Ecto neural progenitor cell (in vitro differentiated cells): ENCODE data around the gene SLC16A10.
"Not testable (repeated sequence)": the region's sequence is repeated elsewhere in the genome, so short reads cannot be mapped to it uniquely, and the experiment has no call there.

Experiments used
- DNase-seq: peaks from one replicate; pipeline ENCODE4 v3.0.0-alpha.2; 2018; ENCODE audit warnings: low spot score

Gene SLC16A10

GRCh38 chr6:111219785-111220184 is 132.5 kb downstream of the SLC16A10 start:
- no peak for DNase-seq

GRCh38 chr6:111220383-111221031 is 133.2 kb downstream of the SLC16A10 start:
- DNase-seq = no peak

GRCh38 chr6:111221804-111222203 is 134.5 kb downstream of the SLC16A10 start:
- DNase-seq = no peak

GRCh38 chr6:111222341-111222740 is 135.0 kb downstream of the SLC16A10 start:
- no peak for DNase-seq

GRCh38 chr6:111228094-111228493 is 140.8 kb downstream of the SLC16A10 start:
- DNase-seq = no peak

- DNase-seq = no peak
These were observed 143.2 kb downstream of the SLC16A10 start for GRCh38 chr6:111230351-111231089.

- DNase-seq = no peak
These were observed 143.8 kb downstream of the SLC16A10 start for GRCh38 chr6:111231090-111231459.

- DNase-seq = no peak
These were observed 150.5 kb downstream of the SLC16A10 start for GRCh38 chr6:111237852-111238251.

- no peak for DNase-seq
These were observed 151.3 kb downstream of the SLC16A10 start for GRCh38 chr6:111238464-111239119.

GRCh38 chr6:111239461-111239860 is 152.2 kb downstream of the SLC16A10 start:
- no peak for DNase-seq

- DNase-seq = no peak
These were observed 155.1 kb downstream of the SLC16A10 start for GRCh38 chr6:111242452-111242851.

GRCh38 chr6:111243095-111243494 is 155.8 kb downstream of the SLC16A10 start:
- no peak for DNase-seq

- no peak for DNase-seq
These were observed 161.5 kb downstream of the SLC16A10 start for GRCh38 chr6:111248789-111249188.

GRCh38 chr6:111250791-111251354 is 163.6 kb downstream of the SLC16A10 start:
- no peak for DNase-seq

GRCh38 chr6:111252726-111253125 is 165.4 kb downstream of the SLC16A10 start:
- DNase-seq = no peak

GRCh38 chr6:111254004-111254778 is 166.9 kb downstream of the SLC16A10 start:
- no peak for DNase-seq

- DNase-seq = no peak
These were observed 167.5 kb downstream of the SLC16A10 start for GRCh38 chr6:111254779-111255166.

- DNase-seq = not testable (repeated sequence)
These were observed 168.5 kb downstream of the SLC16A10 start for GRCh38 chr6:111255838-111256237.

- no peak for DNase-seq
These were observed 169.3 kb downstream of the SLC16A10 start for GRCh38 chr6:111256646-111257045.

- no peak for DNase-seq
These were observed 170.7 kb downstream of the SLC16A10 start for GRCh38 chr6:111258010-111258409.

- DNase-seq = no peak
These were observed 171.3 kb downstream of the SLC16A10 start for GRCh38 chr6:111258615-111259088.
